Activated CD8-positive, alpha-beta memory T cell treated with anti-CD3 and anti-CD28 coated beads, Interleukin-2, amount 50 U/mL, for 4 hours (primary cell): Measurements from ENCODE around the gene TRIM52.

Experiments
- DNase-seq: peaks from one replicate; pipeline ENCODE4 v3.0.0-alpha.2; 2020

TRIM52 gene

GRCh38 chr5:181255836-181256578 is 4.9 kb downstream of the TRIM52 start:
- no peak for DNase-seq

GRCh38 chr5:181255276-181255675 is 5.7 kb downstream of the TRIM52 start:
- no peak for DNase-seq

GRCh38 chr5:181248277-181248676 is 12.7 kb downstream of the TRIM52 start:
- DNase-seq, result no peak

- DNase-seq, result peak; percentile 67
Observed at GRCh38 chr5:181246276-181247049, 14.5 kb downstream of the TRIM52 start.

GRCh38 chr5:181245427-181246275 is 15.3 kb downstream of the TRIM52 start:
- DNase-seq, result no peak

- peak; percentile 89 for DNase-seq
Observed at GRCh38 chr5:181243564-181244343, 17.2 kb downstream of the TRIM52 start, which contains the start of gene RACK1. Gene RACK1, minus strand, starts transcription at chr5:181243906. Its CDS starts 106 bp downstream, at chr5:181243800.

GRCh38 chr5:181243018-181243563 is 17.9 kb downstream of the TRIM52 start:
- DNase-seq, result no peak

- DNase-seq, result no peak
Observed at GRCh38 chr5:181242031-181242451, 18.9 kb downstream of the TRIM52 start.

- DNase-seq, result no peak
Observed at GRCh38 chr5:181241393-181241975, 19.5 kb downstream of the TRIM52 start.

GRCh38 chr5:181239062-181239663 is 21.8 kb downstream of the TRIM52 start:
- DNase-seq, result no peak

- no peak for DNase-seq
Observed at GRCh38 chr5:181237729-181238385, 23.1 kb downstream of the TRIM52 start.

GRCh38 chr5:181236954-181237641 is 23.8 kb downstream of the TRIM52 start:
- DNase-seq, result no peak

- no peak for DNase-seq
Observed at GRCh38 chr5:181236471-181236870, 24.5 kb downstream of the TRIM52 start.

GRCh38 chr5:181235689-181236366 is 25.1 kb downstream of the TRIM52 start:
- DNase-seq, result no peak

- DNase-seq, result no peak
Observed at GRCh38 chr5:181235323-181235688, 25.6 kb downstream of the TRIM52 start.

- DNase-seq, result no peak
Observed at GRCh38 chr5:181234455-181235306, 26.3 kb downstream of the TRIM52 start.

GRCh38 chr5:181233801-181234454 is 27.0 kb downstream of the TRIM52 start:
- no peak for DNase-seq
